ENCODE measurements around the gene ULK3.

Gene ULK3

DNA sequence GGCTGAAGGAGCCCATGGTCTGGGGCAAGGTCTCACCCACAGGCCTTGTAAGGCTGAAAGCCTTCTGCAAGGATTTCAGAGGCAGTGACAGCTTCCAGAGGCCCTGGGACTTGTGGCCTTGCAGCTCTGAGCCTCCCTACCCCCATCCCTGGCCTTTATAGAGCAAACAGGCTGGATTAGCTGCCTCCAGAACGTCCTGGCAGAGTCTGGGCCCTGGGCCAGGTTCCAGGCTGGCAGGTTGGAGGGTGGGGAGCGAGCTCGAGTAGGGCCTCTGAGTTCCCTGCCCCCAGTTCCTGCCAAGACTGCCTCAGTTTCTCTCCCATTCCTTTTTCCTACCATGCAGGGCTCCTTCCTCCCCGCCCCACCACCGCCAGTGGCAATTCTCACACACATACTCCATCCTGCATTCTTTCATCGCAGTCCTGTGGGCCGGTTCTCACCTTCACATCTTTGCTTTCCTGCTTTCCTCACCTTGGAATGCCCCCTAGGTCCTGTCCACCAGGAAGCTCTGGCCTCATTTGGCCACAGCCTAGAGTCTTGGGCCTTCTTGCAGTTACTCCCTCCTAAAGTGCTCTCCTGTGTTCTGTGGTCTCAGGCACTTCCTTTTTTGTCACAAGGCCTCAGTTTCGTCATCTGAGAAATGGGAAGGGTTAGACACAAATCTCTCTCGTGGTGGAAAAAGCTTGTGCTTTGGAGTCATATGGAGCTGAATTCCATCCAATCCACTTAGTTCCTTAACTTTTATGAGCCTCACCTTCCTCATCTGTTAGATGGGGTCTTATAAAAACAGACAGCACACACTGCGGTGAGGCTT is 27.6 kb downstream of the ULK3 start:
- H3K27me3 ChIP-seq (replicated peaks; ENCODE audit: insufficient read depth, low read length): no peaks in the 10 kb centered on the region
- H3K27ac ChIP-seq (ENCODE audit: low read length): no peak overlapping the region
- H3K36me3 ChIP-seq (replicated peaks; ENCODE audit: insufficient read depth, low read length): no peaks in the 10 kb centered on the region
- TF ChIP-seq EZH2 (optimal IDR thresholded peaks at IDR 0.05; ENCODE audit: low read depth, low read length) (no peak), EZH2phosphoT487 (IDR thresholded peaks at IDR 0.05; ENCODE audit: low read length) (no peak)
- TF ChIP-seq, protein P1, sequence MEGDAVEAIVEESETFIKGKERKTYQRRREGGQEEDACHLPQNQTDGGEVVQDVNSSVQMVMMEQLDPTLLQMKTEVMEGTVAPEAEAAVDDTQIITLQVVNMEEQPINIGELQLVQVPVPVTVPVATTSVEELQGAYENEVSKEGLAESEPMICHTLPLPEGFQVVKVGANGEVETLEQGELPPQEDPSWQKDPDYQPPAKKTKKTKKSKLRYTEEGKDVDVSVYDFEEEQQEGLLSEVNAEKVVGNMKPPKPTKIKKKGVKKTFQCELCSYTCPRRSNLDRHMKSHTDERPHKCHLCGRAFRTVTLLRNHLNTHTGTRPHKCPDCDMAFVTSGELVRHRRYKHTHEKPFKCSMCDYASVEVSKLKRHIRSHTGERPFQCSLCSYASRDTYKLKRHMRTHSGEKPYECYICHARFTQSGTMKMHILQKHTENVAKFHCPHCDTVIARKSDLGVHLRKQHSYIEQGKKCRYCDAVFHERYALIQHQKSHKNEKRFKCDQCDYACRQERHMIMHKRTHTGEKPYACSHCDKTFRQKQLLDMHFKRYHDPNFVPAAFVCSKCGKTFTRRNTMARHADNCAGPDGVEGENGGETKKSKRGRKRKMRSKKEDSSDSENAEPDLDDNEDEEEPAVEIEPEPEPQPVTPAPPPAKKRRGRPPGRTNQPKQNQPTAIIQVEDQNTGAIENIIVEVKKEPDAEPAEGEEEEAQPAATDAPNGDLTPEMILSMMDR (IDR thresholded peaks at IDR 0.05; ENCODE audit: low read length): no peak
- no peaks in the 10 kb centered on the region for H3K9me2 ChIP-seq (replicated peaks; ENCODE audit: insufficient read depth, low read length)
- no peak overlapping the region for H3K4me3 ChIP-seq (ENCODE audit: low read length)
- H3K4me1 ChIP-seq (ENCODE audit: low read length): peaks cover 10% of the 10 kb centered on the region; the same call in 1 of the 2 replicates
- H3K9me3 ChIP-seq (replicated peaks; ENCODE audit: insufficient read depth, low read length): no peaks in the 10 kb centered on the region
- no peak overlapping the region for H3K9ac ChIP-seq (ENCODE audit: low read length)
- no peak for DNase-seq
- H2AFZ ChIP-seq (ENCODE audit: low read length): no peak overlapping the region
- H3K79me2 ChIP-seq (ENCODE audit: low read length): no peaks in the 10 kb centered on the region
- H4K20me1 ChIP-seq (ENCODE audit: insufficient read depth, low read length): no peaks in the 10 kb centered on the region
- no peak overlapping the region for H3K4me2 ChIP-seq (ENCODE audit: low read depth, low read length)
- H3F3A ChIP-seq (ENCODE audit: insufficient read depth, low read length): no peaks in the 10 kb centered on the region

DNA sequence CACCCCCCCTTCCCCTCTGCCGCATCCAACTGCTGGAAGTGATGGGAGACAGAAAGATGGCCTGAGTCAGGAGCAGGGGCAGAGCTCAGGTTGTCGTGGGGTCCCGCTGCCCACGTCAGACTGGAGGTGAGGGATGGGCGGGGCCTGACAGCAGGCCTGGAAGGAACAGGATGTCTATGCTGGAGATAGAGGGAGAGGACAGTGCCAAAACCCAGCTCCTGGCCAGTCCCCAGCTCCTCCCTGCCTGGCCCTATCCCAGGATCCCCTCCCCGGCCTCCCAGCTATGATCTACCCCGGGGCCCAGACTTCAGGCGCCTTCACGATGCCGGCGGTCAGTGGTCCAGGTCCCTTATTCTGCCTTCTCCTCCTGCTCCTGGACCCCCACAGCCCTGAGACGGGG is 30.4 kb downstream of the ULK3 start, which contains the start of gene LMAN1L:
TSS of gene LMAN1L (plus strand) at position 303 of the 400 bp plus-strand sequence. CDS start at position 323, 20 bp downstream.
- no peaks in the 10 kb centered on the region for H3K27me3 ChIP-seq (replicated peaks; ENCODE audit: insufficient read depth, low read length)
- H4K20me1 ChIP-seq (ENCODE audit: insufficient read depth, low read length): no peaks in the 10 kb centered on the region
- H3K9me3 ChIP-seq (replicated peaks; ENCODE audit: insufficient read depth, low read length): no peaks in the 10 kb centered on the region
- no peak within 1 kb of the TSS for H3K4me3 ChIP-seq (ENCODE audit: low read length)
- H3K79me2 ChIP-seq (ENCODE audit: low read length): no peaks in the 10 kb centered on the region
- H2AFZ ChIP-seq (ENCODE audit: low read length): no peak within 1 kb of the TSS
- H3K27ac ChIP-seq (ENCODE audit: low read length): no peak within 1 kb of the TSS
- no peak for TF ChIP-seq EZH2phosphoT487 (IDR thresholded peaks at IDR 0.05; ENCODE audit: low read length)
- no peak for TF ChIP-seq EZH2 (optimal IDR thresholded peaks at IDR 0.05; ENCODE audit: low read depth, low read length)
- TF ChIP-seq, protein P1 (IDR thresholded peaks at IDR 0.05; ENCODE audit: low read length): no peak
- peaks cover 6% of the 10 kb centered on the region; the same call in 1 of the 2 replicates for H3F3A ChIP-seq (ENCODE audit: insufficient read depth, low read length)
- H3K9ac ChIP-seq (ENCODE audit: low read length): no peak within 1 kb of the TSS
- no peak within 1 kb of the TSS for H3K4me2 ChIP-seq (ENCODE audit: low read depth, low read length)
- no peaks in the 10 kb centered on the region for H3K36me3 ChIP-seq (replicated peaks; ENCODE audit: insufficient read depth, low read length)
- DNase-seq: no peak
- H3K9me2 ChIP-seq (replicated peaks; ENCODE audit: insufficient read depth, low read length): no peaks in the 10 kb centered on the region
- no peaks in the 10 kb centered on the region for H3K4me1 ChIP-seq (ENCODE audit: low read length)

DNA sequence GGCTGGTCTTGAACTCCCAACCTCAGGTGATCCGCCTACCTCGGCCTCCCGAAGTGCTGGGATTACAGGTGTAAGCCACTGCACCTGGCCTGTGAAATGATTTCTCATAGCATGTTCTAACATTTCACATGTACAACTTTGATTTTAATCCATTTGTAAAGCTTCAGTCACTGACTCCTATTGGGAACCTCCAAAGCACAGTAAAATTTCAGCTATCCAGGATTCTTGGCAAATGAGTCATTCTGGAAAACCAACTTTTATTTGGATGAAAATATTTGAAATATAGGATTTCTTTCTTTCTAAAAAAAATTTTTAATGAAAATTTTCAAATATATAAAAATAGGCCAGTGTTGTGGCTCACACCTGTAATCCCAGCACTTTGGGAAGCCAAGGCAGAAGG is 33.0 kb downstream of the ULK3 start:
- Histone ChIP-seq H3K4me2 (ENCODE audit: low read depth, low read length) (no peak overlapping the region), H3K27me3 (replicated peaks; ENCODE audit: insufficient read depth, low read length) (no peaks in the 10 kb centered on the region), H3F3A (ENCODE audit: insufficient read depth, low read length) (peaks cover 11% of the 10 kb centered on the region), H3K36me3 (replicated peaks; ENCODE audit: insufficient read depth, low read length) (no peaks in the 10 kb centered on the region), H3K9ac (ENCODE audit: low read length) (no peak overlapping the region), H3K9me3 (replicated peaks; ENCODE audit: insufficient read depth, low read length) (no peaks in the 10 kb centered on the region), H4K20me1 (ENCODE audit: insufficient read depth, low read length) (no peaks in the 10 kb centered on the region), H3K27ac (ENCODE audit: low read length) (no peak overlapping the region), H3K9me2 (replicated peaks; ENCODE audit: insufficient read depth, low read length) (no peaks in the 10 kb centered on the region), H3K4me1 (ENCODE audit: low read length) (no peaks in the 10 kb centered on the region), H3K4me3 (ENCODE audit: low read length) (no peak overlapping the region), H2AFZ (ENCODE audit: low read length) (no peak overlapping the region), H3K79me2 (ENCODE audit: low read length) (no peaks in the 10 kb centered on the region)
- no peak for DNase-seq
- TF ChIP-seq EZH2phosphoT487 (IDR thresholded peaks at IDR 0.05; ENCODE audit: low read length): no peak
- TF ChIP-seq, protein P1 (IDR thresholded peaks at IDR 0.05; ENCODE audit: low read length): no peak
- TF ChIP-seq EZH2 (optimal IDR thresholded peaks at IDR 0.05; ENCODE audit: low read depth, low read length): no peak

Measured in MM.1S (cell line).